ENCODE data around the gene ZNF594.

- TF ChIP-seq, protein P1, sequence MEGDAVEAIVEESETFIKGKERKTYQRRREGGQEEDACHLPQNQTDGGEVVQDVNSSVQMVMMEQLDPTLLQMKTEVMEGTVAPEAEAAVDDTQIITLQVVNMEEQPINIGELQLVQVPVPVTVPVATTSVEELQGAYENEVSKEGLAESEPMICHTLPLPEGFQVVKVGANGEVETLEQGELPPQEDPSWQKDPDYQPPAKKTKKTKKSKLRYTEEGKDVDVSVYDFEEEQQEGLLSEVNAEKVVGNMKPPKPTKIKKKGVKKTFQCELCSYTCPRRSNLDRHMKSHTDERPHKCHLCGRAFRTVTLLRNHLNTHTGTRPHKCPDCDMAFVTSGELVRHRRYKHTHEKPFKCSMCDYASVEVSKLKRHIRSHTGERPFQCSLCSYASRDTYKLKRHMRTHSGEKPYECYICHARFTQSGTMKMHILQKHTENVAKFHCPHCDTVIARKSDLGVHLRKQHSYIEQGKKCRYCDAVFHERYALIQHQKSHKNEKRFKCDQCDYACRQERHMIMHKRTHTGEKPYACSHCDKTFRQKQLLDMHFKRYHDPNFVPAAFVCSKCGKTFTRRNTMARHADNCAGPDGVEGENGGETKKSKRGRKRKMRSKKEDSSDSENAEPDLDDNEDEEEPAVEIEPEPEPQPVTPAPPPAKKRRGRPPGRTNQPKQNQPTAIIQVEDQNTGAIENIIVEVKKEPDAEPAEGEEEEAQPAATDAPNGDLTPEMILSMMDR (IDR thresholded peaks at IDR 0.05 in 2 of 3, conservative IDR thresholded peaks at IDR 0.05 in 1 of 3; ENCODE audit: control insufficient read depth in 2 of 3, extremely low read depth in 1 of 3, insufficient read depth in 1 of 3, low read depth in 3 of 3, low read length in 3 of 3), result no peak
- TF ChIP-seq EP300 (IDR thresholded peaks at IDR 0.05; ENCODE audit: borderline replicate concordance in 1 of 2, control insufficient read depth in 1 of 2, low read depth in 2 of 2, low read length in 2 of 2) (no peak), ATF3 (IDR thresholded peaks at IDR 0.05; ENCODE audit: borderline replicate concordance, extremely low read depth, low read depth, low read length) (no peak), NR2F1 (conservative IDR thresholded peaks at IDR 0.05) (no peak), POLR2A (IDR thresholded peaks at IDR 0.05; ENCODE audit: low read depth, low read length) (no peak), PKNOX1 (IDR thresholded peaks at IDR 0.05) (no peak), CREB1 (IDR thresholded peaks at IDR 0.05; ENCODE audit: low read depth) (no peak), TAF1 (IDR thresholded peaks at IDR 0.05; ENCODE audit: borderline replicate concordance, low read depth, low read length) (no peak)
These were observed 17.7 kb upstream of the ZNF594 start for GRCh38 chr17:5209396-5209795.

All from GM12878 (cell line).